K562 (cell line): ENCODE results near the gene NUP62. TPM values are rescaled to one million over a fixed set of nuclear protein-coding genes. Genes with fewer than 3 reads are reported as not detected.

ENCODE experiments used
- ATAC-seq: fragments of 200-7000 bp; cut with Tn5 transposase; 3 replicates; pipeline ENCODE4 v1.9.1; 2020; ENCODE audit warnings: moderate library complexity
- BruUV-seq: library from RNA; stranded (reverse); fragments of 400-500 nt; replicated peaks from 2 replicates; lab custom pipeline; 2021; lab: Mats Ljungman, UMichigan
- CTCF ChIA-PET: fragments of 300-600 bp; formaldehyde crosslinking; extraction: SDS; loops from one replicate; lab custom pipeline; 2021; ENCODE audit warnings: low intra/inter-chr PET ratio; lab: Yijun Ruan, JAX
- POLR2A ChIA-PET: fragments of 300-600, 350-650 bp; sonication (Branson Sonifier 250); formaldehyde crosslinking; extraction: SDS; loops from one replicate; lab custom pipeline; 2021; ENCODE audit warnings: antibody characterized with exemption, inconsistent platforms; lab: Yijun Ruan, JAX
- DNase-seq, 4 experiments: peaks; one replicate each; pipeline versions ENCODE4 v3.0.0 to v3.0.0-alpha.2; 2011 to 2018; ENCODE audit warnings: low spot score in 3 of 4, mixed read lengths in 3 of 4; ENCODE audit errors: extremely low read depth in 1 of 4
- FAIRE-seq: peaks from 2 replicates; lab custom pipeline; 2011; peaks lifted over from hg19 to GRCh38; lab: Jason Lieb, UNC
- H2AFZ ChIP-seq: 2 replicates; pipeline ENCODE4 v1.6.0; 2011; ENCODE audit warnings: low read depth, low read length, control low read depth, inconsistent platforms
- H3K27ac ChIP-seq: fragments of 200-600 bp; 3 replicates; pipeline ENCODE4 v1.8.0; 2011; ENCODE audit warnings: low read depth, mild to moderate bottlenecking, control low read depth, inconsistent platforms, low read length, moderate library complexity, mixed read lengths; ENCODE audit errors: extremely low read depth
- H3K27me3 ChIP-seq, 2 experiments: fragments of 300-600 bp in 1 of 2; 2 replicates in 1 of 2; 3 replicates in 1 of 2; pipeline versions ENCODE4 v1.6.0 to v1.8.0; 2011; ENCODE audit warnings: inconsistent platforms in 2 of 2, low read length in 2 of 2, mild to moderate bottlenecking in 1 of 2, mixed read lengths in 1 of 2, moderate library complexity in 1 of 2; ENCODE audit not compliant: control insufficient read depth in 2 of 2, insufficient read depth in 2 of 2
- H3K36me3 ChIP-seq: fragments of 300-600 bp; 3 replicates; pipeline ENCODE4 v1.8.0; 2011; ENCODE audit warnings: mild to moderate bottlenecking, low read length, inconsistent platforms; ENCODE audit not compliant: control insufficient read depth, insufficient read depth
- H3K4me1 ChIP-seq, 2 experiments: fragments of 200-600 bp in 1 of 2; replicated peaks in 1 of 2; 2 replicates in 1 of 2; 3 replicates in 1 of 2; pipeline versions ENCODE4 v1.5.1 to v1.8.0; 2011; ENCODE audit warnings: inconsistent platforms in 2 of 2, low read length in 2 of 2, mild to moderate bottlenecking in 1 of 2, mixed read lengths in 1 of 2, moderate library complexity in 1 of 2; ENCODE audit not compliant: control insufficient read depth in 2 of 2, insufficient read depth in 2 of 2
- H3K4me2 ChIP-seq: 2 replicates; pipeline ENCODE4 v1.6.1; 2011; ENCODE audit warnings: low read length, control low read depth, inconsistent platforms, mixed read lengths; ENCODE audit not compliant: insufficient read depth
- H3K4me3 ChIP-seq: fragments of 200-600 bp; sonication (generic), shearing (Covaris generic); 2 replicates; pipeline ENCODE4 v1.5.1; 2016; ENCODE audit warnings: control low read depth, inconsistent platforms
- H3K79me2 ChIP-seq: fragments of 200-600 bp; 3 replicates; pipeline ENCODE4 v1.8.0; 2011; ENCODE audit warnings: low read length, inconsistent platforms; ENCODE audit not compliant: control insufficient read depth, insufficient read depth
- H3K9ac ChIP-seq, 2 experiments: 2 replicates each; pipeline versions ENCODE4 v1.6.0 to v1.6.1; 2011; ENCODE audit warnings: low read depth in 2 of 2, low read length in 2 of 2, control low read depth in 1 of 2, inconsistent platforms in 1 of 2, mild to moderate bottlenecking in 1 of 2, mixed read lengths in 1 of 2; ENCODE audit not compliant: insufficient read depth in 1 of 2
- H3K9me1 ChIP-seq: one replicate; pipeline ENCODE4 v1.6.0; 2011; ENCODE audit warnings: inconsistent platforms, mild to moderate bottlenecking, low read length, moderate library complexity; ENCODE audit not compliant: control insufficient read depth, insufficient read depth
- H3K9me3 ChIP-seq: replicated peaks from 2 replicates; pipeline ENCODE4 v1.5.1; 2011; ENCODE audit warnings: low read depth, low read length, inconsistent platforms; ENCODE audit not compliant: control insufficient read depth, insufficient read depth
- H4K20me1 ChIP-seq: replicated peaks from 2 replicates; pipeline ENCODE4 v1.6.1; 2011; ENCODE audit warnings: low read length, inconsistent platforms, mixed read lengths; ENCODE audit not compliant: control insufficient read depth, insufficient read depth
- ATF2 ChIP-seq: sonication (generic); formaldehyde crosslinking; IDR thresholded peaks from 2 replicates; pipeline ENCODE4 v1.8.1; 2022; ENCODE audit warnings: missing genetic modification reagents
- OTX1 ChIP-seq: fragments of 450-650 bp; formaldehyde crosslinking; IDR thresholded peaks from 2 replicates; pipeline ENCODE4 v1.4.0; 2022; ENCODE audit warnings: mild to moderate bottlenecking
- WGBS: fragments of 100-300 bp; shearing (Covaris generic); methylation state at CpG from one replicate; pipeline ENCODE4 v1.1.6; 2016; ENCODE audit warnings: low coverage, mixed read lengths; ENCODE audit not compliant: insufficient coverage; ENCODE audit errors: missing lambda C conversion rate; 5-methylcytosine and 5-hydroxymethylcytosine counted together
- in situ Hi-C: fragments of 300-500 bp; cut with MboI; formaldehyde crosslinking; loops from 4 replicates; pipeline ENCODE4 v1.15.0; 2018; ENCODE audit warnings: inconsistent platforms, mixed read lengths
- intact Hi-C: fragments of 100-400 bp; cut with micrococcal nuclease; formaldehyde crosslinking; loops from 2 replicates; pipeline ENCODE4 v1.14.2; 2022
- polyA plus RNA-seq, 8 experiments: library from polyadenylated mRNA; depleted of rRNA in 4 of 8; stranded (reverse) in 5 of 8; unstranded in 3 of 8; fragments of >200 nt; fragmentation: Nextera tagmentation in 2 of 8; fragmentation: Illumina TruSeq in 1 of 8; extraction: Ambion mirVana in 2 of 8; extraction: Trizol in 1 of 8; gene quantifications; 2 replicates each; pipeline versions ENCODE4 v1.2.1 to v1.2.3, GENCODE V29; 2011 to 2014; ENCODE audit warnings: inconsistent platforms in 1 of 8, missing spikeins in 1 of 8
- total RNA-seq, 7 experiments: library from RNA; depleted of rRNA in 6 of 7; stranded (reverse); fragments of >200 nt in 6 of 7; fragmentation: Illumina TruSeq in 2 of 7; extraction: Trizol in 2 of 7; gene quantifications; 2 replicates each; pipeline versions ENCODE4 v1.2.1 to v1.2.3, GENCODE V29; 2011 to 2021; ENCODE audit warnings: low replicate concordance in 1 of 7

Gene NUP62
- total and polyA plus RNA-seq, 9 of the 15 experiments (the other 6 are each of a cell fraction or from before 2014, with no cell fraction given): 16.9 to 109 (median 66.0) TPM

DNA sequence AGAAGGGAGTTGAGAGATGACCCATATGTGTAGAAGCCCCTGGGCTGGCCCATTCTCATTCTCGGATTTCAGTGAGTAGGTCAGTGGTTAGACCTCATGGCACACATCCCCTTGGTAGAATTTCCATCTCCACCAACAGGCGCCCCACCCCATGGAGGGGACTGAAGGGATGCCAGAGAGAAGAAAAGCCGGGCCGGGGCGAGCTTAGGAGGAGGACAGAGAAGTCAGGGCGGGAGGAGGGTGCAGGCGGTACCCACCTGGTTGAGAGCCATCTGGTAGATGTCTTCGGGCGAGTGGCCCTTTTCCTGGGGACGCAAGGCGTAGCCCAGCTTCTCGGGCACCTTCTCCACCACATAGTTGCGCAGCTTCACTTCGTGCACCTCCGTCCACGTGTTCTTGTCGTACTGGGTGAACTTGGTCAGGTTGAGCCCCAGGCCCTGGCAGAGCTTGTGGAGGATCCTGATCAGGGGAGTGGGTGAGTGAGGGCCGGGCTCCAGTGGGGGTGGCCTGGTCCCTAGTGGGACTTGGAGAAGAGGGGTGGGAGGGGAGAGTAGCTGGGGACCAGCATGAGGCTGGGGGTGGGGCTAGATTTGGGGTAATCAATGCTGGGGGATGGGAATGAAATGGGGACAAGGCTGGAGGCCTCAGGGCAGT, 35.2 kb downstream of the NUP62 start:
- Histone ChIP-seq H3K9me1 (peaks cover 7% of the 10 kb centered on the region), H3K4me1 (peaks cover 12 to 53% of the 10 kb centered on the region in 2 experiments), H4K20me1 (peaks cover 3% of the 10 kb centered on the region; the same call in 1 of the 2 replicates), H3K9ac (peak overlapping the region in 1 of 2 experiments; percentile 57; a peak in 1 of 4 replicates), H3K27me3 (peaks cover 2 to 14% of the 10 kb centered on the region in 2 experiments; a peak in 3 of 5 replicates), H3K27ac (no peak overlapping the region), H3K9me3 (no peaks in the 10 kb centered on the region), H3K79me2 (no peaks in the 10 kb centered on the region), H3K4me3 (no peak overlapping the region), H3K36me3 (no peaks in the 10 kb centered on the region), H2AFZ (no peak overlapping the region), H3K4me2 (no peak overlapping the region)
- 48% methylated on average over 13 of the region's 18 CpGs for WGBS
- intact Hi-C loops (no loop called here), in situ Hi-C loops (loop anchor here (5.0 kb wide), 1 partner anchor 88 kb away; no protein-coding TSS in a partner anchor)
- BruUV-seq: no TSS peak
- CTCF ChIA-PET: no interaction called here
- FAIRE-seq: no peak
- ATAC-seq: no peak
- TF ChIP-seq OTX1: no peak
- no peak for TF ChIP-seq ATF2 (CRISPR knock-in tag)
- POLR2A ChIA-PET: interaction anchor here (1.0 to 2.1 kb wide), 5 partner anchors 9 to 36 kb away, joined by 3 to 8 read pairs (median 4); no protein-coding TSS in a partner anchor
- no peak for DNase-seq
